ENCODE results near the gene SEPTIN10.
"Not testable (repeated sequence)": the region's sequence is repeated elsewhere in the genome, so short reads cannot be mapped to it uniquely, and the experiment has no call there.

The SEPTIN10 gene

GRCh38 chr2:109601783-109602182 is 12.0 kb downstream of the SEPTIN10 start:
- no peak for DNase-seq

GRCh38 chr2:109597283-109597682 is 16.5 kb downstream of the SEPTIN10 start:
- DNase-seq: no peak

GRCh38 chr2:109595644-109596043 is 18.1 kb downstream of the SEPTIN10 start:
- no peak for DNase-seq

- DNase-seq: no peak
These were observed 19.4 kb downstream of the SEPTIN10 start for GRCh38 chr2:109594246-109594885.

GRCh38 chr2:109592905-109593304 is 20.9 kb downstream of the SEPTIN10 start:
- no peak for DNase-seq

GRCh38 chr2:109591206-109591605 is 22.6 kb downstream of the SEPTIN10 start:
- DNase-seq: no peak

GRCh38 chr2:109586687-109587086 is 27.1 kb downstream of the SEPTIN10 start:
- DNase-seq: no peak

- DNase-seq: no peak
These were observed 30.6 kb downstream of the SEPTIN10 start for GRCh38 chr2:109582928-109583895.

GRCh38 chr2:109577630-109578029 is 36.1 kb downstream of the SEPTIN10 start:
- DNase-seq: not testable (repeated sequence)

GRCh38 chr2:109575373-109575772 is 38.4 kb downstream of the SEPTIN10 start:
- DNase-seq: no peak

GRCh38 chr2:109563980-109564550 is 49.7 kb downstream of the SEPTIN10 start:
- no peak for DNase-seq

- DNase-seq: no peak
These were observed 50.5 kb downstream of the SEPTIN10 start for GRCh38 chr2:109563288-109563687.

- no peak for DNase-seq
These were observed 51.3 kb downstream of the SEPTIN10 start for GRCh38 chr2:109562421-109562820.

- no peak for DNase-seq
These were observed 53.5 kb downstream of the SEPTIN10 start for GRCh38 chr2:109560265-109560664.

- DNase-seq: no peak
These were observed 55.5 kb downstream of the SEPTIN10 start for GRCh38 chr2:109558076-109558882.

- DNase-seq: no peak
These were observed 56.5 kb downstream of the SEPTIN10 start for GRCh38 chr2:109557309-109557708.

- no peak for DNase-seq
These were observed 58.3 kb downstream of the SEPTIN10 start for GRCh38 chr2:109555346-109555900.

- no peak for DNase-seq
These were observed 59.0 kb downstream of the SEPTIN10 start for GRCh38 chr2:109554758-109555157.

GRCh38 chr2:109549016-109549590 is 64.7 kb downstream of the SEPTIN10 start:
- no peak for DNase-seq

GRCh38 chr2:109547280-109547679 is 66.5 kb downstream of the SEPTIN10 start:
- no peak for DNase-seq

- DNase-seq: peak; percentile 9
These were observed 67.7 kb downstream of the SEPTIN10 start for GRCh38 chr2:109545828-109546713.

All from effector CD4-positive, alpha-beta T cell (primary cell).